Measurements from ENCODE around the gene VAMP3. TPM values are rescaled to one million over a fixed set of nuclear protein-coding genes. Genes with fewer than 3 reads are reported as not detected.

The VAMP3 gene
- total RNA-seq, 4 donors from 2014 or later, result 107 to 125 (median 115) TPM

DNA sequence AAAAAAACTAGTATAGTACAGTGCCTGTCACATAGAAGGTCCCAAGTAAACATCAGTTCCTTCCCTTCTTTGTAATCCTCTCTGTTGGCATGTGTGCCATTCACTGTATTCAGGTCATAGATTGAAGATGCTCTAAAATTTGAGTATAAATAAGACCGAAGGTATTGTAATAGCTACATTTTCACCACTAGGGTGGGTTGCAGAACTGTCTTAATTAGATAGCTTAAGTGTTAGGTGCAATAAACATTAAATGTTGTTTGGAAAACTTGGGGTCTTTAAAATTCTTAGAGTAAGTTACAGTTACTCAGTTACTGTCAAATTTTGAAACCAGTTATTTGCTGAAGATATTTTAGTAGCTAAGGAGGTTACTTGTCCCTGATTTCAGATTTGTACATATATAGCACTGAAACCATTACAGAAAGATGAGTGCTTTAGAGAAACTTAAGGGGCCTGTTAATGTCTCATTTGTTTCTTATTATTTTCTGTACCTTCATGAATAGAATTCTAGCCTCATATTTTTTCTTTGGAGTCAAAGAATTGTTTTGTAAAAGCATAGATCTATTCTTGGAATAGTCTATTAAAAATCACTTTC lies 37.3 kb downstream of the VAMP3 start:
- DNase-seq (ENCODE audit: low spot score) (no peak), ATAC-seq (ENCODE audit: low FRiP score) (no peak)
- TF ChIP-seq, protein P1, sequence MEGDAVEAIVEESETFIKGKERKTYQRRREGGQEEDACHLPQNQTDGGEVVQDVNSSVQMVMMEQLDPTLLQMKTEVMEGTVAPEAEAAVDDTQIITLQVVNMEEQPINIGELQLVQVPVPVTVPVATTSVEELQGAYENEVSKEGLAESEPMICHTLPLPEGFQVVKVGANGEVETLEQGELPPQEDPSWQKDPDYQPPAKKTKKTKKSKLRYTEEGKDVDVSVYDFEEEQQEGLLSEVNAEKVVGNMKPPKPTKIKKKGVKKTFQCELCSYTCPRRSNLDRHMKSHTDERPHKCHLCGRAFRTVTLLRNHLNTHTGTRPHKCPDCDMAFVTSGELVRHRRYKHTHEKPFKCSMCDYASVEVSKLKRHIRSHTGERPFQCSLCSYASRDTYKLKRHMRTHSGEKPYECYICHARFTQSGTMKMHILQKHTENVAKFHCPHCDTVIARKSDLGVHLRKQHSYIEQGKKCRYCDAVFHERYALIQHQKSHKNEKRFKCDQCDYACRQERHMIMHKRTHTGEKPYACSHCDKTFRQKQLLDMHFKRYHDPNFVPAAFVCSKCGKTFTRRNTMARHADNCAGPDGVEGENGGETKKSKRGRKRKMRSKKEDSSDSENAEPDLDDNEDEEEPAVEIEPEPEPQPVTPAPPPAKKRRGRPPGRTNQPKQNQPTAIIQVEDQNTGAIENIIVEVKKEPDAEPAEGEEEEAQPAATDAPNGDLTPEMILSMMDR (IDR thresholded peaks at IDR 0.05), result no peak

DNA sequence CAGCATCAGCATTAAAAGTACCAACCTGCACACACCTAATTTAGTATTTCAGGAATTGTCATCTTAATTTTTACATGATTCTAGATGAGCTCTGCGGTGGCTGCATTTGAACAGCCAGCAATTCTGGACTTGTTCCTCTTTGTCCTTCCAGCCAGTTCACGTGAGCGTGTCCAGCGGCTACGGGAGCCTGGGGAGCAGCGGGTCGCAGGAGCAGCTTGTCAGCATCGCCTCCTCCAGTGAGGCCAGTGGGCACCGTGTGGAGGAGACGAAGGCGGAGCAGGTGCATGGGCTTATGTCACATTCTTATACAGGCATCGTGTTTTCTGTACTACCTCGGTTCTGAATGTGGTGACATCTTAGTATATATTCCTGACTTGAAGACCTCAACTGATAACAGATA lies 38.6 kb downstream of the VAMP3 start:
- DNase-seq (ENCODE audit: low spot score) (no peak), ATAC-seq (ENCODE audit: low FRiP score) (no peak)
- TF ChIP-seq, protein P1 (IDR thresholded peaks at IDR 0.05), result no peak

DNA sequence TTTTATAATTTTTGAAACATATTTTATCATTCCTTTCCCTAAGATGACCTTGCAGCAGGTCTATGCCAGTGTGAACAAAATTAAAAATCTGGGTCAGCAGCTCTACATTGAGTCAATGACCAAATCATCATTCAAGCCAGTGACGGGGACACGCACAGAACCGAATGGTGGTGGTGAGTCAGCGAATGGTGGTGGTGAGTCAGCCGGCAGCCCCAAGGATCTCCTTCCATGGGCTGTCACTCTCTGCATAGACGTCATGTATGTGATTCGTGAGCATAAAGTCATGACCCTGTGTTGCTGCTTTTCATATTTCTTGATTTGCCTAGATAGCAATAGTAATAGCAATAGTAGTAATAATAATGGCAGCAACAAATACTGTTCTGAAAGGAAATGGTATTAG lies 39.3 kb downstream of the VAMP3 start:
- no peak for DNase-seq (ENCODE audit: low spot score)
- no peak for ATAC-seq (ENCODE audit: low FRiP score)
- TF ChIP-seq, protein P1 (IDR thresholded peaks at IDR 0.05), result no peak

DNA sequence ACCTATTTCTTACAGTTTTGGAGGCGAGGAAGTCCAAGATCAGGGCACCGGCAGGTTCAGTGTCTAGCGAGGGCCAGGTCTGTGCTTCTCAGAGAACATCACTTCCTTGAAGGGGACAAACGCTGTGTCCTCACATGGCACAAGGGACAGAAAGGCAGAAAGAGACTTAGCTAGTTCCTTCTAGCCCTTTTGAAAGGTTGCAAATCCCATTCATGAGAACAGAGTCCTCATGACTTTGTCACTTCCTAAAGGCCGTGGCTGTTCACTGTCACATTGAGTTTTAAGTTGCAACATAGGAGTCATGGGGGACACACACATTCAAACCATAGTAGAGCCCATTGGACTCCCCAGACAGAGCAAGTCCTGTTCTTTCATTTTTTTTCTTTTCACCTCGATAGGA lies 40.4 kb downstream of the VAMP3 start:
- DNase-seq (ENCODE audit: low spot score) (no peak), ATAC-seq (ENCODE audit: low FRiP score) (no peak)
- TF ChIP-seq, protein P1 (IDR thresholded peaks at IDR 0.05), result no peak

DNA sequence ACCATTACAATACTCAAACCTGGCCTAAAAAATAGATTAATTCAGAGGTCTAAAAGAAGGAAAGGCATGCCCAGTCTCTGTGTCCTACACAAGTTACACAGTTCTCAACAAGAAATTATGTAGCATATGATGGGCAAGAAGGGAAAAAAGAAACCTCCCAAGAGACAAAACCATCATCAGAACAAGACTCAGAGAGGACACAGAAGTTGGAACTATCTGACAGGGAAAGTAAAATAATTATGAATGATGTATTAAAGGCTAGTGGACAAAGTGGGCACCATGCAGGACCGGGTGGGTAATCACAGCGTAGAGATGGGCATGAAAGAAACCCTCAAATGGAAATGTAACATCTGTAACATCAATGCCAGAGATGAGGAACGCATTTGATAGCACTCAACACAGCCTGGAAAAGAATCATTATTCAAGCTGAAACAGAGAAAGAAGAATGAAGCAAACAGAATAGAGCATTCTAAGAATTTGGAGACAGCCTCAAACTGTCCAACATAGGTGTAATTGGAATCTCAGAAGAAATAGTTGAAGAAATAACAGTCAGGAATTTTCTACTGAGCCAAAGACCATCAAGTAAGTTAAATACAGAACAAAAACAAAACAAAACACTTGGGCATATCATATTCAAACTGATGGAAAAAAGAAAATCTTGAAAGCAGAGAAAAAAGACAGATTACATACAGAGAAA lies 42.7 kb downstream of the VAMP3 start:
- DNase-seq (ENCODE audit: low spot score) (no peak), ATAC-seq (ENCODE audit: low FRiP score) (no peak)
- TF ChIP-seq, protein P1 (IDR thresholded peaks at IDR 0.05), result no peak

DNA sequence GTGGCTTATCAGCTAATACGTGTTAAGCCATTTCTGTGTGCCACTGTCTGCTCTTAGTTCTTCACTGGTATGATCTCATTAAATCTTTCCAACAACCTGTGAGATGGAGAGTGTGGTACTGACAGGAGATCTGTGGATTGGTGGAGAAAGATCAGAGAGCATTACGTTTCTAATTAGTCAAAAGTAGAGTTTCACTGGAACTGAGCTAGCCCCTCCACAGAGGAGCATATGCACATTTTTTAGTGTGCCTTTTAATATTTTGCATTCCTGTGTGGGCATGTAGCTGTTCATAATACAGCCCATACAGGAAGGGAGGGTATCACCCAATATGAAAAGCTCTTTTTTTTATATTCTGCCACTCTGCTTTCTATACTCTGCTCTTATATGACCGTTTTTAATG lies 50.2 kb downstream of the VAMP3 start:
- no peak for ATAC-seq (ENCODE audit: low FRiP score)
- TF ChIP-seq, protein P1 (IDR thresholded peaks at IDR 0.05), result no peak
- no peak for DNase-seq (ENCODE audit: low spot score)

DNA sequence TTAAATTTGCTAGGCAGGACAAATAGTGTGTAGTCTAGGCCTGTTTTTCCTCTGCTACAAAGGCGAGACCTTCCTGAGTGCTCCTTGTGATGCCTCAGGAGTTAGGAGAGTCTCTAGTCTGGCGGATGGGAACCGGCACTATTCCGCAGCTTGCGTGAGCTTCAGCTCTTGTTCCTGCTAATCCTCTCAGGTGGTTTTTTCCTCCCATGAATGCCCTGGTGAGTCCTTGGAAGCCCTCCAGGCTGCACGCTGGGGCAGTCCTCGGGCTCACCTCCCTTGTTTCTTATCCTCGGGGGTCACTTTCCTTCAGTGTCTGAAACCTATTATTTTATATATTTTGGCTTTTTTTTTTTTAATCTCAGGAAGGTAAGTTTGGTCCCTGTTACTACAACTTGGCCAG lies 53.6 kb downstream of the VAMP3 start:
- ATAC-seq (ENCODE audit: low FRiP score), result no peak
- DNase-seq (ENCODE audit: low spot score), result no peak
- TF ChIP-seq, protein P1 (IDR thresholded peaks at IDR 0.05), result no peak

Measured in omental fat pad (tissue), 4 donors.